HEK293 (cell line): ENCODE data around the gene TCEA3.
"Not testable (repeated sequence)": the region's sequence is repeated elsewhere in the genome, so short reads cannot be mapped to it uniquely, and the experiment has no call there.

Experiments used
- ELK4 ChIP-seq: IDR thresholded peaks from 2 replicates; pipeline ENCODE4 v1.6.1; 2011; ENCODE audit warnings: mild to moderate bottlenecking, low read depth, low read length, borderline replicate concordance
- ZEB2 ChIP-seq: fragments of 450-650 bp; formaldehyde crosslinking; IDR thresholded peaks from 2 replicates; pipeline ENCODE4 v1.5.1; 2016; ENCODE audit warnings: missing biosample characterization, missing genetic modification characterization

- not testable (repeated sequence) for TF ChIP-seq ZEB2, ELK4
Observed at GRCh38 chr1:23374079-23374735, 50.3 kb downstream of the TCEA3 start.
